OCI-M2 (cell line): ENCODE data around the gene SFPQ.
"Not testable (repeated sequence)": the region's sequence is repeated elsewhere in the genome, so short reads cannot be mapped to it uniquely, and the experiment has no call there.

ENCODE experiments used
- DNase-seq: peaks from one replicate; lab custom pipeline; 2025; ENCODE audit not compliant: unreplicated experiment; lab: John Stamatoyannopoulos, UW

Gene SFPQ

DNA sequence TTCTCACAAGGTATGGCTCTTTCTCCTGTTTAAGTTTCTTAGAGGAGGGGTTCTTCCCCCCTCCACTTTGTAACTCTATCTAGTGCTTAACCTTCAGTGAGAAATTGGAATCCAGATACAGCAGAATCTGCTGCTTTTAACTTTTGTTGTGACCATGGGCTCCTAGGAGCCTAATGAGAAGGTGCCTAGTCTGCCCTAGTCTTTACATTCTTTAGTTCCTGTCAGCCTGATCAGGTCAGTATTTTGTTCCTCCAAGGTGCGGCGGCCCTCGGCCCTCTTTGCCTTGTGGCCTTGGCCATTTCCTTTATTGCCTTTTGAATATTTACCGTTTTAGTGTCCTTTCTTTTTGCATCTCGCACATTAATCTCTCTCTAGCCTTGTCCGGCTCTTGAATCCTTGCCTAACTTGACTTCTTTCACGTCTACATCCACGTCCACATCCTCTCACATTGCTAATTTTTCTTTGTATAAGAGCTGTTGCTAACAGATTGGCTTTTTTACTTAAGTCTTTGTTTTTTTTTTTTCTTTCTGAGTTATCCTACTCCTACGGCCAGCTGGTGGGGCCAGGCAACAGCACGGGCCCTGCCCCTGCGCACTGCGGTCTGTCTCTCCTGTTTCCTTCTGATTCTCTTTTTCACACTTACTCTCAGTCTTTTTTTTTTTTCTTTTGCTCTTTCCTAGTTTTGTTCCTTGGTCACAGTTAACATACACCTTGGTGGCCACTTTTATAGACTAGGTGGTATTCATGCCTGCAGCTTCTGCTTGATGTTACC, 49.0 kb downstream of the SFPQ start:
- no peak for DNase-seq

DNA sequence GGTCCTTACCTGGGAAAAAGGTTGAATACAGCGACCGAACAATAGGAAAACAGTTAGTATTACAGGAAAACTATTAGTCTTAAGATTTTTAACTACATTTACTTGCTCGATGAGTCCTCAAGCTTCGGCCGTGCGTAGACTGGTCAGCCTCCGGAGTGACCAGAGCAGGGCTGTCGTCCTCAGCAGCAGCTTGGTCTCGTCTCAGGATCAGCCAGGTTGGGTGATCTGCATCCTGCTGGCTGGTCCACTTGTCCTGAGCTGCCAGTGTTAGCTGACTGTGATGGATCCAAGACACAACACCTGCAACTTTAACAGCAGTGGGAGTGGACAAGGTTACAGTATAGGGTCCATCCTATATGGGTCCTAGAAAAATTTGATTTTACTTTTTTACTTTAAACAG, 50.2 kb downstream of the SFPQ start:
- DNase-seq, result not testable (repeated sequence)

DNA sequence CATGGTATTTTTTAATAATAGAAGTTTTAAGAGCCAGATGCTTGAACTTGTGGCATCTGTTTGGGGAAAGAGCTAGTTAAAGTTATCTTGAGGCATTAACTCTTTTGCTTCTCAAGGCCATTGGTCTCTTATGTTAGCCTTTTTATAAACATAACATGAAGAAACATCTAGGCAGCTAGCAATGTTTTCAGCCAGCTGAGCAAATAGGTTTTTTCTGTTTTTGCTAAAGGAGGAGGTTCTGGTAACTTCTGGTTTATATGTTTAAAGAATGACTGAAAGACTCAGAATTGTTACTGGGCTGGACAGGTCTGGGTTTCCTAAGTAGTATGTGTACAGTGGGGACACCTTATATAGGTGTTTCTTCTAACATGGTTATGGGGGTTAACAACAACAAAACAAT, 50.7 kb downstream of the SFPQ start:
- not testable (repeated sequence) for DNase-seq

DNA sequence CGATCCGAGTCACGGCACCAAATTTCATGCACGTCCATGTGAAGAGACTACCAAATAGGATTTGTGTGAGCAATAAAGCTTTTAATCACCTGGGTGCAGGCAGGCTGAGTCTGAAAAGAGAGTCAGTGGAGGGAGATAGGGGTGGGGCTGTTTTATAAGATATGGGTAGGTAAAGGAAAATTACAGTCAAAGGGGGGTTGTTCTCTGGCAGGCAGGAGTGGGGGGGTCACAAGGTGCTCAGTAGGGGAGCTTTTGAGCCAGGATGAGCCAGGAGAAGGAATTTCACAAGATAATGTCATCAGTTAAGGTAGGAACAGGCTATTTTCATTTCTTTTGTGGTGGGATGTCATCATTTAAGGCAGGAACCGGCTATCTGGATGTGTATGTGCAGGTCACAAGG, 55.4 kb downstream of the SFPQ start:
- not testable (repeated sequence) for DNase-seq

DNA sequence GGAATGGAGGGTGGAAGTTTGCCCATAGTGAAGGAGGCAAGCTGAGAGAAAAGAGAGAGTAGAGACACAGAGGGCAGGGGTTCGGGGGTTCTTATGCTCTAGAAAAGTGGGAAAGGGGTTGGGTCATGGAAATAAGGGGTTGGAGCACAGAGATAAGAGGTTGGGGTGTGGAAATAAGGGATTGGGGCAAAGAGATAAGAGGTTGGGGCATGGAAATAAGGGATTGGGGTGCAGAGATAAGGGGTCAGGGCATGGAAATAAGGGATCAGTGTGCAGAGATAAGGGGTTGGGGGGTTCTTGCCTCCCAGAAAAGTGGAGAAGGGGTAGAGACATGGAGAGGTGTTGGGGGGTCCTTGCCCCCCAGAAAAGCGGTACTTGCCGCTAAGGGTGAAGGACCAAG, 56.2 kb downstream of the SFPQ start:
- no peak for DNase-seq
